Right lobe of liver (tissue), 6 donors: Measurements from ENCODE around the gene PRR15L. TPM values are rescaled to one million over a fixed set of nuclear protein-coding genes. Genes with fewer than 3 reads are reported as not detected.
A peak's percentile ranks its signal among the peaks of the same experiment; 100 is the strongest.
"Not testable (repeated sequence)": the region's sequence is repeated elsewhere in the genome, so short reads cannot be mapped to it uniquely, and the experiment has no call there.

ENCODE experiments used
- ATAC-seq, 4 donors: fragments of 200-7000 bp; cut with Tn5 transposase; one replicate each; pipeline ENCODE4 v1.9.1; 2020; ENCODE audit warnings: mild to moderate bottlenecking in 4 of 4, moderate library complexity in 4 of 4
- DNase-seq, 3 donors: peaks; one replicate each; pipeline ENCODE4 v3.0.0-alpha.2; 2020
- H3K27ac ChIP-seq, 3 donors: fragments of 200-600 bp; one replicate each; pipeline ENCODE4 v1.8.0; 2022
- H3K27me3 ChIP-seq, 2 donors: fragments of 200-600 bp; one replicate each; pipeline ENCODE4 v1.8.0; 2022
- H3K36me3 ChIP-seq, 4 donors: fragments of 200-600 bp; sonication (generic) in 1 of 4; one replicate each; pipeline versions ENCODE4 v1.5.1 to v1.8.0; 2017 to 2022; ENCODE audit warnings: control low read depth in 1 of 4
- H3K4me1 ChIP-seq, 4 donors: fragments of 200-600 bp; sonication (generic) in 1 of 4; one replicate each; pipeline versions ENCODE4 v1.5.1 to v1.8.0; 2017 to 2022; ENCODE audit warnings: control low read depth in 1 of 4
- H3K4me3 ChIP-seq, 3 donors: fragments of 200-600 bp; one replicate each; pipeline ENCODE4 v1.8.0; 2022
- H3K9me3 ChIP-seq, 4 donors: fragments of 200-600 bp; sonication (generic) in 1 of 4; one replicate each; pipeline versions ENCODE4 v1.5.1 to v1.8.0; 2017 to 2022; ENCODE audit warnings: control low read depth in 1 of 4
- CTCF ChIP-seq, 4 donors: fragments of 200-600 bp in 3 of 4; fragments of 450-650 bp in 1 of 4; IDR thresholded peaks; one replicate each; pipeline versions ENCODE4 v1.5.1 to v1.8.0; 2016 to 2022; ENCODE audit warnings: antibody characterized with exemption in 4 of 4, mild to moderate bottlenecking in 2 of 4
- POLR2A ChIP-seq: fragments of 450-650 bp; IDR thresholded peaks from one replicate; pipeline ENCODE4 v1.6.1; 2017; ENCODE audit warnings: antibody characterized with exemption, mild to moderate bottlenecking
- WGBS: methylation state at CpG from one replicate; pipeline ENCODE4 v1.1.6; 2018; ENCODE audit warnings: low coverage, low lambda C conversion rate; ENCODE audit not compliant: insufficient coverage; ENCODE audit errors: missing lambda C conversion rate; 5-methylcytosine and 5-hydroxymethylcytosine counted together
- intact Hi-C, 2 donors: fragments of 100-400 bp; cut with DNase I; formaldehyde crosslinking; loops; one replicate each; pipeline versions ENCODE4 v1.11.2 to v1.14.1; 2022
- total RNA-seq, 6 experiments: library from RNA; depleted of rRNA in 2 of 6; stranded (reverse); fragments of >200 nt in 2 of 6; fragmentation: NEBNext Ultra II Directional in 3 of 6; extraction: Animal tissue kit (Norgen Biotek cat#: 25700) in 3 of 6; gene quantifications; one replicate each; pipeline versions ENCODE4 v1.1.0 to v1.2.4, GENCODE V29; 2016 to 2023
- donor health status: DM: no; HTN: yes; CAD: no.
- donor health status: DM: no; HTN: no; CAD: no.
- donor health status: DM: no; HTN: no; CAD: no.
- donor health status: DM: no; HTN: yes; CAD: no.
- donor health status: DM: no; HTN: yes; CAD: no.

The PRR15L gene
- total RNA-seq, 6 experiments from 2014 or later, result 0.19 to 1.1 (median 0.47) TPM

- 95% methylated on average over 12 of the region's 20 CpGs for WGBS
- ATAC-seq (no peak), DNase-seq (peak in 1 of 3 donors; percentile 27)
- Histone ChIP-seq H3K36me3 (peaks cover 0 to 20% (median 7%) of the 10 kb centered on the region in 4 donors), H3K4me1 (peaks cover 0 to 18% (median 0%) of the 10 kb centered on the region in 4 donors), H3K4me3 (no peak overlapping the region), H3K27me3 (no peaks in the 10 kb centered on the region), H3K27ac (no peak overlapping the region), H3K9me3 (no peaks in the 10 kb centered on the region)
- intact Hi-C loops, result no loop called here
- TF ChIP-seq CTCF (IDR thresholded peaks at IDR 0.05), result no peak
- no peak for TF ChIP-seq POLR2A
Observed at GRCh38 chr17:47927821-47928400, 29.8 kb downstream of the PRR15L start.

DNA sequence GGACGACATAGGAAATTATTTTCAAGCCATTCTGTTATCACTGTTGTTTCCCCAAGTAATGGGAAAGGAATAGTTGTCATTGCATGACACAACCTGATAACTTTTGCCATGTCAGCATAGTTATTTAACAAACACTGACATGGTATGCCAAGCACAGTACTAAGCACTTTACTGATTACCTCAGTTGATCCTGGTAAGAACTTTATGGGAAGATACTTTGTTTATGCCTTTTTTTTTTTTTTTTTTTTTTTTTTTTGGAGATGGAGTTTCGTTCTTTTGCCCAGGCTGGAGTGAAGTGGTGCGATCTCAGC lies 32.0 kb downstream of the PRR15L start:
- H3K4me1 ChIP-seq, result peaks cover 0 to 18% (median 0%) of the 10 kb centered on the region in 4 donors
- 58% methylated on average over 3 of the region's 3 CpGs for WGBS
- H3K9me3 ChIP-seq, result no peaks in the 10 kb centered on the region
- ATAC-seq, result peak; percentile 56 to 82 (median 63)
- intact Hi-C loops, result no loop called here
- H3K27ac ChIP-seq, result no peak overlapping the region
- TF ChIP-seq POLR2A (no peak), CTCF (IDR thresholded peaks at IDR 0.05) (no peak)
- no peaks in the 10 kb centered on the region for H3K27me3 ChIP-seq
- no peak for DNase-seq
- H3K4me3 ChIP-seq, result no peak overlapping the region
- peaks cover 0 to 20% (median 7%) of the 10 kb centered on the region in 4 donors for H3K36me3 ChIP-seq

- intact Hi-C loops, result no loop called here
- peaks cover 0 to 18% (median 0%) of the 10 kb centered on the region in 4 donors for H3K4me1 ChIP-seq
- no peak for TF ChIP-seq POLR2A
- no peak for TF ChIP-seq CTCF (IDR thresholded peaks at IDR 0.05)
- H3K9me3 ChIP-seq, result no peaks in the 10 kb centered on the region
- WGBS, result 74% methylated on average over 12 of the region's 23 CpGs
- H3K4me3 ChIP-seq, result no peak overlapping the region
- ATAC-seq, result peak; percentile 18 to 68 (median 29)
- peak overlapping the region in 1 of 3 donors; percentile 21 for H3K27ac ChIP-seq
- peaks cover 0 to 20% (median 7%) of the 10 kb centered on the region in 4 donors for H3K36me3 ChIP-seq
- no peak for DNase-seq
- no peaks in the 10 kb centered on the region for H3K27me3 ChIP-seq
Observed at GRCh38 chr17:47924785-47925677, 32.7 kb downstream of the PRR15L start.

DNA sequence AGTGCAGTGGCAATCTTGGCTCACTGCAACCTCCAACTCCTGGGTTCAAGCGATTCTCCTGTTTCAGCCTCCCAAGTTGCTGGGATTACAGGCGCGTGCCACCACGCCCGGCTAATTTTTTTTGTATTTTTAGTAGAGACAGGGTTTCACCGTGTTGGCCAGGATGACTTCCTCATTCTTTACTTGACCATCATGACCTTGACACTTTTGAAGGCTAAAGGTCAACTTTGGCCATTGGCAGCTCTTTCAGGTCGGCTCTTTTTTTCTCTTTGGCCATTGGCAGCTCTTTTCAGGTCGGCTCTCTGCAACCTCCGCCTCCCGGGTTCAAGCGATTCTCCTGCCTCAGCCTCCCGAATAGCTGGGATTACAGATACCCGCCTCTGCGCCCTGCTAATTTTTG lies 37.8 kb downstream of the PRR15L start:
- intact Hi-C loops, H3K4me1 ChIP-seq, H3K27ac ChIP-seq, H3K9me3 ChIP-seq, DNase-seq, H3K27me3 ChIP-seq, H3K4me3 ChIP-seq: not testable (repeated sequence)
- H3K36me3 ChIP-seq, result peaks cover 0 to 11% (median 3%) of the 10 kb centered on the region in 4 donors
- WGBS, result 56% methylated on average over 13 of the region's 14 CpGs
- ATAC-seq, result peak in 2 of 4 donors; percentile 49 to 60

GRCh38 chr17:47918991-47919390 lies 38.7 kb downstream of the PRR15L start:
- no peak for TF ChIP-seq POLR2A
- TF ChIP-seq CTCF (IDR thresholded peaks at IDR 0.05), result no peak
- Histone ChIP-seq H3K27me3 (no peaks in the 10 kb centered on the region), H3K4me3 (no peak overlapping the region), H3K36me3 (peaks cover 0 to 7% (median 3%) of the 10 kb centered on the region in 4 donors), H3K27ac (no peak overlapping the region), H3K9me3 (no peaks in the 10 kb centered on the region), H3K4me1 (no peaks in the 10 kb centered on the region)
- 88% methylated on average over 2 of the region's 2 CpGs for WGBS
- ATAC-seq, result no peak
- DNase-seq, result no peak
- intact Hi-C loops, result no loop called here
